Heart right ventricle (tissue), 16 donors: Measurements from ENCODE around the gene MBP. TPM values are rescaled to one million over a fixed set of nuclear protein-coding genes. Genes with fewer than 3 reads are reported as not detected.

Experiments used
- ATAC-seq, 8 donors: fragments of 200-7000 bp; cut with Tn5 transposase; one replicate each; pipeline ENCODE4 v1.9.1; 2020; ENCODE audit warnings: mild to moderate bottlenecking in 8 of 8, moderate library complexity in 8 of 8, moderate number of reproducible peaks in 1 of 8
- DNase-seq, 2 donors: peaks; one replicate each; pipeline ENCODE4 v3.0.0-alpha.2; 2020
- H3K27ac ChIP-seq, 10 donors: fragments of 200-600 bp; sonication (generic) in 2 of 10; one replicate each; pipeline versions ENCODE4 v1.5.0 to v1.8.0; 2020 to 2022; ENCODE audit warnings: mild to moderate bottlenecking in 3 of 10
- H3K27me3 ChIP-seq, 7 donors: fragments of 200-600 bp; one replicate each; pipeline ENCODE4 v1.8.0; 2021 to 2022; ENCODE audit warnings: mild to moderate bottlenecking in 2 of 7
- H3K36me3 ChIP-seq, 9 donors: fragments of 200-600 bp; sonication (generic) in 1 of 9; one replicate each; pipeline versions ENCODE4 v1.5.0 to v1.8.0; 2020 to 2022; ENCODE audit warnings: mild to moderate bottlenecking in 2 of 9
- H3K4me1 ChIP-seq, 9 donors: fragments of 200-600 bp; sonication (generic) in 1 of 9; one replicate each; pipeline versions ENCODE4 v1.5.0 to v1.8.0; 2020 to 2022; ENCODE audit warnings: mild to moderate bottlenecking in 4 of 9
- H3K4me3 ChIP-seq, 10 donors: fragments of 200-600 bp; sonication (generic) in 2 of 10; one replicate each; pipeline versions ENCODE4 v1.5.0 to v1.8.0; 2020 to 2022; ENCODE audit warnings: mild to moderate bottlenecking in 7 of 10, moderate library complexity in 2 of 10
- H3K9me3 ChIP-seq, 11 donors: fragments of 200-600 bp in 10 of 11; sonication (generic) in 2 of 11; one replicate each; pipeline versions ENCODE4 v1.5.0 to v1.8.0; 2013 to 2022; ENCODE audit warnings: mild to moderate bottlenecking in 2 of 11, control low read depth in 1 of 11, moderate library complexity in 1 of 11
- CTCF ChIP-seq, 9 donors: fragments of 200-600 bp; sonication (generic) in 2 of 9; IDR thresholded peaks; one replicate each; pipeline versions ENCODE4 v1.5.0 to v1.8.0; 2021 to 2022; ENCODE audit warnings: antibody characterized with exemption in 9 of 9, mild to moderate bottlenecking in 5 of 9, moderate library complexity in 1 of 9
- WGBS, 2 donors: extraction: QIAGEN DNeasy Blood & Tissue Kit; methylation state at CpG; one replicate each; pipeline ENCODE4 v1.1.7; 2013; ENCODE audit warnings: inconsistent platforms in 1 of 2; 5-methylcytosine and 5-hydroxymethylcytosine counted together
- intact Hi-C, 10 donors: fragments of 100-400 bp; cut with DNase I; formaldehyde crosslinking; loops; one replicate each; pipeline versions ENCODE4 v1.11.1 to v1.14.2; 2022
- polyA plus RNA-seq, 2 donors: library from polyadenylated mRNA; stranded (reverse); fragments of 200-250 nt; gene quantifications; one replicate each; pipeline ENCODE4 v1.2.3, GENCODE V29; 2013
- total RNA-seq, 10 donors: library from RNA; stranded (reverse); fragmentation: NEBNext Ultra II Directional in 3 of 10; extraction: Animal tissue kit (Norgen Biotek cat#: 25700) in 3 of 10; gene quantifications; one replicate each; pipeline versions ENCODE4 v1.2.1 to v1.2.4, GENCODE V29; 2021 to 2023
- donor health status: Arrhythmogenic right ventricular cardiomyopathy.
- donor health status: ischemic (EF 13 %, LVEDD 7.1; RV severe dilation, severe dysfunction).
- donor health status: healthy with polysubstance abuse.
- donor health status: DM: no; HTN: yes; CAD: no.
- donor health status: DM: no; HTN: no; CAD: no.
- donor health status: ischemic (EF 25% LVEDD 6.9; RV normal size, moderate dysfunction).
- donor health status: ischemic (EF 25% LVEDD 5.7; RV mildly dilated, moderate dysfunction).
- donor health status: healthy.
- donor health status: DM: yes; HTN: yes; CAD: no.
- donor health status: Ischemic cardiomyopathy.
- donor health status: ischemic (EF 35%, LVEDD 5.7; RV mildly dilated, moderate dysfunction).
- donor health status: nonischemic (EF 11% LVEDD 7.7; RV severe dilation, severe dysfunction).
- donor health status: DM: yes; HTN: yes; CAD: no.
- donor health status: PGD.
- donor health status: ischemic (EF 29% LVEDD 5.4; RV normal size, mild dysfunction).
- donor health status: nonischemic (EF 23%, LVEDD 6.1; RV moderate dilation, normal function).

Gene MBP
- total and polyA plus RNA-seq, 12 donors, result 3.0 to 70.8 (median 43.9) TPM

- no peak for TF ChIP-seq CTCF (IDR thresholded peaks at IDR 0.05)
- no peak for DNase-seq
- Histone ChIP-seq H3K9me3 (no peaks in the 10 kb centered on the region), H3K4me1 (peaks cover 0 to 4% (median 0%) of the 10 kb centered on the region in 9 donors), H3K36me3 (no peaks in the 10 kb centered on the region), H3K27ac (no peak overlapping the region), H3K27me3 (peaks cover 0 to 4% (median 0%) of the 10 kb centered on the region in 7 donors), H3K4me3 (no peak overlapping the region)
- ATAC-seq, result no peak
- intact Hi-C loops, result no loop called here
- WGBS, 2 donors, result 68 to 69% methylated on average over 12 of the region's 12 CpGs
Measured at GRCh38 chr18:77173275-77174030, 40.9 kb upstream of the MBP start.

DNA sequence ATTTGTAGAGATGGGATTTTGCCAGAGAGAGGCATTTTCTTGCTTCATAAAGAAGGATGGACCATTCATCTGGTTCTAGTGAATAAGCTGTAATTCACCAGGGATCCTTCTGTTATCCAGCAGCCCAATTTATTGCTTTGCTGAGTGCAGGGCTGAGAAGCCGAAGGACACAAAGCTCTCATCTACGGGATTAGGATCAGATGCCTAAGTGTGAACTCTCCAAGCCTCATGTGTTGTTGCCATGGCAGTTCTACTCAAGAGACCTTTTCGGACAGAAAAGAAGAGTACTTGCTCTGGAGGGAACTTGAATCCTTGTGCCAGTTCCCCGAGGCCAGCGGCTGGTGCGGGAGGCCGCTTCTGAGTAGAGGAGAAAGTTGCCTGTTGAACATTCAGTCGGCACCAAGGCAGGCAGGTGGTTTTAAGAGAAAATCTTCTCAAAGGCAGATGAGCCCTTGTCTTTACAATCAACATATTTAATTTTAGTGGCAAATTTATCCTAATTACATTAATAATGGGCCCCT is 38.4 kb upstream of the MBP start:
- H3K27me3 ChIP-seq, result peaks cover 0 to 6% (median 0%) of the 10 kb centered on the region in 7 donors
- H3K9me3 ChIP-seq, result no peaks in the 10 kb centered on the region
- no peaks in the 10 kb centered on the region for H3K36me3 ChIP-seq
- no peak overlapping the region for H3K27ac ChIP-seq
- peaks cover 0 to 4% (median 0%) of the 10 kb centered on the region in 9 donors for H3K4me1 ChIP-seq
- no peak overlapping the region for H3K4me3 ChIP-seq
- ATAC-seq, result no peak
- DNase-seq, result no peak
- 65% methylated on average over 8 of the region's 8 CpGs for WGBS, 2 donors
- intact Hi-C loops, result no loop called here
- TF ChIP-seq CTCF (IDR thresholded peaks at IDR 0.05), result no peak

DNA sequence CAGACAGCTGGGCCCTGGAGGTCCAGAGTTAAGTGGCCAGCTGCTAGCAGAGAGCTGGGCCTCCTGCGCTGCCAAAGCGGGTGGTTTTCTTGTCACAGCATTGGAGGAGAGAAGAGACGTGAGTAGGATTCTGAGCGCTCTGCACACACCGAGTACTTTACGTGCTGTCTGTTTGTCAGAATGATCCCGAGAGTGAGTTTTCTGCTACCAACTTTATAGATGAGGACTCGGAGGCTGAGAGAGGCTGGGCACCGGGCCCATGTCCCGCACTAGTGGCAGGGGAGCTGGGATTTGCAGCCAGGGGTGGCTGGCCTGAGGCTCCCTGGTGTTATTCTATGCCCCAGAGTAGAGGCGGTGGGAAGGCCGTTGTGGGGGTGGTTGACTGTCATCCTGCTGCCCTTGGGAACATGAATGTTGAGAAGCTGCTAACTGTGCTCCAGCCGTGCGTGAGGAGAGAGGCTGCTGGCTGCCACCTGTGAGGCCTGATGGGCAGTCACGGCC is 36.3 kb upstream of the MBP start:
- H3K9me3 ChIP-seq, result no peaks in the 10 kb centered on the region
- H3K27ac ChIP-seq, result no peak overlapping the region
- DNase-seq (no peak), ATAC-seq (no peak)
- 74 to 82% methylated on average over 15 of the region's 15 CpGs for WGBS, 2 donors
- peaks cover 0 to 19% (median 4%) of the 10 kb centered on the region in 7 donors for H3K27me3 ChIP-seq
- no peak for TF ChIP-seq CTCF (IDR thresholded peaks at IDR 0.05)
- intact Hi-C loops, result no loop called here
- H3K36me3 ChIP-seq, result no peaks in the 10 kb centered on the region
- H3K4me3 ChIP-seq, result no peak overlapping the region
- H3K4me1 ChIP-seq, result peaks cover 0 to 8% (median 0%) of the 10 kb centered on the region in 9 donors

DNA sequence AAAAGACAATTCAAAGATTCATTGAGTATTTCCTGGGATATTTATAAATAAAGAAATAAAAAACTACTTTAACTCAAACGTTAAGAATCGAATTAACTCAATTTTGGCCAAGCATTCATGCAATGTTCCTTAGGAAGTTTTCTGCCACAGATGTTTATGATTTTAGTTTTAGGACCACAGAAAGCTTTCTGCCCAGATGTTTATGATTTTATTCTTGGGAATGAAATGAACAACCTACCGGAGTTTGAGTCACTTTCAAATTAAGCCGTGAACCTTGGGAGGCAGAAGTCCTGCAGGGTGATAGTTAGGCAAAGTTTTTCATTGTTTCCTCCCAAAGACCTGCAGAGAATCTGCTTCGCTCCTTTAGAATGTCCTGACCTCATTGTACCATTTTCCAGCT is 34.7 kb upstream of the MBP start:
- Histone ChIP-seq H3K27ac (no peak overlapping the region), H3K4me3 (no peak overlapping the region), H3K36me3 (no peaks in the 10 kb centered on the region), H3K27me3 (peaks cover 0 to 23% (median 6%) of the 10 kb centered on the region in 7 donors), H3K4me1 (peaks cover 0 to 8% (median 0%) of the 10 kb centered on the region in 9 donors), H3K9me3 (no peaks in the 10 kb centered on the region)
- WGBS, 2 donors, result 79% methylated on average over 5 of the region's 5 CpGs
- DNase-seq, result no peak
- no peak for TF ChIP-seq CTCF (IDR thresholded peaks at IDR 0.05)
- ATAC-seq, result no peak
- intact Hi-C loops, result no loop called here
